SK-N-SH (cell line): ENCODE results near the gene LMAN1L. TPM values are rescaled to one million over a fixed set of nuclear protein-coding genes. Genes with fewer than 3 reads are reported as not detected.

Source experiments
- CTCF ChIA-PET: fragments of 300-600, 350-600 bp; formaldehyde crosslinking; extraction: SDS; loops from one replicate; lab custom pipeline; 2021; lab: Yijun Ruan, JAX
- POLR2A ChIA-PET: fragments of 350-600 bp; sonication (Branson Sonifier 250); formaldehyde crosslinking; extraction: SDS; loops from one replicate; lab custom pipeline; 2020; ENCODE audit warnings: antibody characterized with exemption, inconsistent platforms; lab: Yijun Ruan, JAX
- DNase-seq: peaks from one replicate; pipeline ENCODE4 v3.0.0; 2012
- H2AFZ ChIP-seq: fragments of 200-600 bp; sonication (generic); 2 replicates; pipeline ENCODE4 v1.8.1; 2016; ENCODE audit warnings: antibody characterized with exemption, mild to moderate bottlenecking, low read depth
- H3F3A ChIP-seq: fragments of 200-600 bp; sonication (generic); replicated peaks from 2 replicates; pipeline ENCODE3; 2016; ENCODE audit warnings: antibody characterized with exemption, mild to moderate bottlenecking; ENCODE audit not compliant: insufficient read depth
- H3K27ac ChIP-seq, 2 experiments: fragments of 200-500 bp in 1 of 2; fragments of 200-600 bp in 1 of 2; sonication (Bioruptor generic) in 1 of 2; sonication (generic), shearing (Covaris generic) in 1 of 2; 2 replicates each; pipeline versions ENCODE4 v1.5.1 to v1.6.1; 2014 to 2016; ENCODE audit warnings: low read depth in 2 of 2, inconsistent platforms in 1 of 2, low read length in 1 of 2, mild to moderate bottlenecking in 1 of 2, mixed read lengths in 1 of 2
- H3K27me3 ChIP-seq: fragments of 200-600 bp; sonication (generic), shearing (Covaris generic); 2 replicates; pipeline ENCODE4 v1.6.1; 2016; ENCODE audit warnings: mixed run types; ENCODE audit not compliant: insufficient read depth
- H3K36me3 ChIP-seq, 2 experiments: fragments of 200-500 bp in 1 of 2; fragments of 200-600 bp in 1 of 2; sonication (Bioruptor generic) in 1 of 2; sonication (generic) in 1 of 2; replicated peaks in 1 of 2; 2 replicates each; pipeline versions ENCODE3 to v1.5.1; 2014 to 2016; ENCODE audit warnings: low read length in 1 of 2, mild to moderate bottlenecking in 1 of 2; ENCODE audit not compliant: insufficient read depth in 2 of 2, control insufficient read depth in 1 of 2
- H3K4me1 ChIP-seq, 2 experiments: fragments of 200-500 bp in 1 of 2; fragments of 200-600 bp in 1 of 2; sonication (Bioruptor generic) in 1 of 2; sonication (generic), shearing (Covaris generic) in 1 of 2; 2 replicates each; pipeline versions ENCODE4 v1.5.1 to v1.6.1; 2014 to 2016; ENCODE audit warnings: low read depth in 1 of 2, low read length in 1 of 2, mixed run types in 1 of 2; ENCODE audit not compliant: insufficient read depth in 2 of 2, control insufficient read depth in 1 of 2
- H3K4me2 ChIP-seq: fragments of 200-600 bp; sonication (generic), shearing (Covaris generic); 2 replicates; pipeline ENCODE4 v1.6.1; 2017; ENCODE audit warnings: mixed run types
- H3K4me3 ChIP-seq, 2 experiments: fragments of 200-500 bp in 1 of 2; fragments of 200-600 bp in 1 of 2; sonication (Bioruptor generic) in 1 of 2; sonication (generic), shearing (Covaris generic) in 1 of 2; 2 replicates each; pipeline versions ENCODE4 v1.5.1 to v1.8.1; 2014 to 2016; ENCODE audit warnings: low read depth in 2 of 2, inconsistent platforms in 1 of 2, low read length in 1 of 2, mild to moderate bottlenecking in 1 of 2, mixed read lengths in 1 of 2, moderate library complexity in 1 of 2
- H3K79me2 ChIP-seq: fragments of 200-600 bp; sonication (generic); 2 replicates; pipeline ENCODE4 v1.8.1; 2017; ENCODE audit warnings: mild to moderate bottlenecking; ENCODE audit not compliant: insufficient read depth
- H3K9ac ChIP-seq: fragments of 200-600 bp; sonication (generic); 2 replicates; pipeline ENCODE4 v1.6.1; 2017; ENCODE audit warnings: mixed run types
- H3K9me2 ChIP-seq: fragments of 200-600 bp; sonication (generic); 2 replicates; pipeline ENCODE4 v1.6.1; 2017; ENCODE audit warnings: mixed run types
- H3K9me3 ChIP-seq: fragments of 200-600 bp; sonication (generic); 2 replicates; pipeline ENCODE4 v1.6.1; 2017; ENCODE audit warnings: mixed run types, mild to moderate bottlenecking, moderate library complexity
- H4K20me1 ChIP-seq: fragments of 200-600 bp; sonication (generic); 2 replicates; pipeline ENCODE4 v1.6.1; 2017; ENCODE audit warnings: mild to moderate bottlenecking, mixed run types; ENCODE audit not compliant: insufficient read depth
- CTCF ChIP-seq: fragments of 200-600 bp; sonication (generic); IDR thresholded peaks from 2 replicates; pipeline ENCODE4 v1.6.1; 2017; ENCODE audit warnings: antibody characterized with exemption, mild to moderate bottlenecking, moderate library complexity
- FOXJ3 ChIP-seq: sonication (generic); formaldehyde crosslinking; IDR thresholded peaks from 2 replicates; pipeline ENCODE4 v1.5.1; 2020; ENCODE audit warnings: mild to moderate bottlenecking, missing genetic modification reagents
- GABPA ChIP-seq: IDR thresholded peaks from 2 replicates; pipeline ENCODE4 v1.4.0; 2012; ENCODE audit warnings: low read depth, mild to moderate bottlenecking
- GATA2 ChIP-seq: sonication (generic); formaldehyde crosslinking; IDR thresholded peaks from 2 replicates; pipeline ENCODE4 v1.5.0; 2020; ENCODE audit warnings: mild to moderate bottlenecking, missing genetic modification reagents
- MAX ChIP-seq: IDR thresholded peaks from 2 replicates; pipeline ENCODE4 v1.4.0; 2012; ENCODE audit warnings: low read depth
- MEF2A ChIP-seq: IDR thresholded peaks from 2 replicates; pipeline ENCODE4 v1.4.0; 2012; ENCODE audit warnings: low read depth, borderline replicate concordance
- MXI1 ChIP-seq: IDR thresholded peaks from 2 replicates; pipeline ENCODE4 v1.6.1; 2012; ENCODE audit warnings: mild to moderate bottlenecking, low read depth, low read length, improper control_type of control experiment
- POLR2AphosphoS5 ChIP-seq: IDR thresholded peaks from 2 replicates; pipeline ENCODE4 v1.6.1; 2012; ENCODE audit warnings: low read depth, low read length
- TEAD4 ChIP-seq: IDR thresholded peaks from 2 replicates; pipeline ENCODE4 v1.4.0; 2012; ENCODE audit warnings: mild to moderate bottlenecking, borderline replicate concordance; ENCODE audit not compliant: insufficient read depth
- ZBTB33 ChIP-seq: IDR thresholded peaks from 2 replicates; pipeline ENCODE4 v1.4.0; 2012; ENCODE audit warnings: low read depth, borderline replicate concordance
- WGBS: methylation state at CpG from one replicate; pipeline ENCODE4 v1.1.6; 2017; ENCODE audit warnings: low lambda C conversion rate; 5-methylcytosine and 5-hydroxymethylcytosine counted together
- polyA plus RNA-seq, 3 experiments: library from polyadenylated mRNA; depleted of rRNA; stranded (reverse); fragments of >200 nt; gene quantifications; 2 replicates each; pipeline ENCODE4 v1.2.3, GENCODE V29; 2012

Gene LMAN1L
- polyA plus RNA-seq, 1 of the 3 experiments (the other 2 are of a cell fraction), result 0.02 TPM

GRCh38 chr15:74773731-74774252 lies 38.8 kb upstream of the LMAN1L start:
- H3F3A ChIP-seq, result peaks cover 3% of the 10 kb centered on the region
- no peak overlapping the region for H3K4me3 ChIP-seq
- H3K4me1 ChIP-seq, result peaks cover 0 to 15% of the 10 kb centered on the region in 2 experiments; a peak in 2 of 4 replicates
- POLR2A ChIA-PET, result no interaction called here
- peaks cover 8% of the 10 kb centered on the region; the same call in 1 of the 2 replicates for H3K27me3 ChIP-seq
- 39% methylated on average over 3 of the region's 5 CpGs for WGBS
- no peak overlapping the region for H2AFZ ChIP-seq
- no peaks in the 10 kb centered on the region for H3K79me2 ChIP-seq
- no peaks in the 10 kb centered on the region for H3K9me3 ChIP-seq
- CTCF ChIA-PET, result interaction anchor here (0.9 to 24.3 kb wide), 9 partner anchors 7 to 175 kb away, joined by 3 to 1109 read pairs (median 11); partner anchors contain the start of genes CLK3, CSK and ULK3
- H3K9ac ChIP-seq, result no peak overlapping the region
- no peaks in the 10 kb centered on the region for H4K20me1 ChIP-seq
- TF ChIP-seq GABPA (no peak), ZBTB33 (no peak)
- no peaks in the 10 kb centered on the region for H3K36me3 ChIP-seq
- H3K4me2 ChIP-seq, result no peak overlapping the region
- no peak overlapping the region for H3K27ac ChIP-seq
- DNase-seq, result no peak
- no peaks in the 10 kb centered on the region for H3K9me2 ChIP-seq

- no peak overlapping the region for H2AFZ ChIP-seq
- H3K27me3 ChIP-seq, result peaks cover 2% of the 10 kb centered on the region; the same call in 1 of the 2 replicates
- no peaks in the 10 kb centered on the region for H3K9me2 ChIP-seq
- no peak overlapping the region for H3K4me3 ChIP-seq
- no peaks in the 10 kb centered on the region for H4K20me1 ChIP-seq
- no peak overlapping the region for H3K9ac ChIP-seq
- peaks cover 3% of the 10 kb centered on the region for H3F3A ChIP-seq
- CTCF ChIA-PET, result interaction anchor here (0.6 to 24.3 kb wide), 5 partner anchors 25 to 174 kb away, joined by 3 to 1109 read pairs (median 11); partner anchors contain the start of genes CLK3 and LMAN1L
- TF ChIP-seq TEAD4 (no peak), MXI1 (no peak), MEF2A (no peak), FOXJ3 (CRISPR knock-in tag) (no peak), GATA2 (CRISPR knock-in tag) (no peak)
- WGBS, result 58% methylated on average over 5 of the region's 5 CpGs
- peaks cover 0 to 16% of the 10 kb centered on the region in 2 experiments; a peak in 2 of 4 replicates for H3K4me1 ChIP-seq
- no peak overlapping the region for H3K4me2 ChIP-seq
- H3K9me3 ChIP-seq, result no peaks in the 10 kb centered on the region
- H3K79me2 ChIP-seq, result no peaks in the 10 kb centered on the region
- DNase-seq, result no peak
- H3K36me3 ChIP-seq, result no peaks in the 10 kb centered on the region
- POLR2A ChIA-PET, result no interaction called here
- H3K27ac ChIP-seq, result no peak overlapping the region
Measured at GRCh38 chr15:74775132-74775562, 37.5 kb upstream of the LMAN1L start.

GRCh38 chr15:74775894-74776293 lies 36.7 kb upstream of the LMAN1L start:
- no peak overlapping the region for H3K9ac ChIP-seq
- H3K9me2 ChIP-seq, result no peaks in the 10 kb centered on the region
- no peak overlapping the region for H3K4me3 ChIP-seq
- WGBS, result 98% methylated on average over 4 of the region's 4 CpGs
- no peaks in the 10 kb centered on the region for H4K20me1 ChIP-seq
- no peaks in the 10 kb centered on the region for H3K9me3 ChIP-seq
- H3K27me3 ChIP-seq, result no peaks in the 10 kb centered on the region
- H3F3A ChIP-seq, result peaks cover 5% of the 10 kb centered on the region
- H3K4me1 ChIP-seq, result peaks cover 0 to 15% of the 10 kb centered on the region in 2 experiments; a peak in 2 of 4 replicates
- H3K36me3 ChIP-seq, result no peaks in the 10 kb centered on the region
- H2AFZ ChIP-seq, result no peak overlapping the region
- POLR2A ChIA-PET, result no interaction called here
- no peak for DNase-seq
- no peak overlapping the region for H3K4me2 ChIP-seq
- no peak for TF ChIP-seq ZBTB33
- TF ChIP-seq MAX, result no peak
- TF ChIP-seq MXI1, result no peak
- TF ChIP-seq POLR2AphosphoS5, result no peak
- no peak for TF ChIP-seq GATA2 (CRISPR knock-in tag)
- no peak for TF ChIP-seq CTCF
- H3K27ac ChIP-seq, result no peak overlapping the region
- CTCF ChIA-PET, result interaction anchor here (1.0 to 24.3 kb wide), 4 partner anchors 17 to 175 kb away, joined by 4 to 1109 read pairs (median 26); partner anchors contain the start of gene CLK3
- no peaks in the 10 kb centered on the region for H3K79me2 ChIP-seq
